GM23248 (cell line): ENCODE results near the gene URAD. TPM values are rescaled to one million over a fixed set of nuclear protein-coding genes. Genes with fewer than 3 reads are reported as not detected.

Experiments used
- DNase-seq: peaks from one replicate; pipeline ENCODE4 v3.0.0-alpha.2; 2015
- H2AFZ ChIP-seq: fragments of 200-600 bp; sonication (generic); 2 replicates; pipeline ENCODE4 v1.6.1; 2016; ENCODE audit warnings: antibody characterized with exemption
- H3F3A ChIP-seq: fragments of 200-600 bp; sonication (generic); 2 replicates; pipeline ENCODE4 v1.6.1; 2016; ENCODE audit warnings: mild to moderate bottlenecking, antibody characterized with exemption, mixed run types; ENCODE audit not compliant: insufficient read depth
- H3K27ac ChIP-seq: fragments of 200-600 bp; sonication (generic); 2 replicates; pipeline ENCODE4 v1.5.1; 2016; ENCODE audit warnings: mild to moderate bottlenecking
- H3K27me3 ChIP-seq: fragments of 200-600 bp; sonication (generic); replicated peaks from 2 replicates; pipeline ENCODE4 v1.6.1; 2016; ENCODE audit warnings: mild to moderate bottlenecking; ENCODE audit not compliant: insufficient read depth
- H3K36me3 ChIP-seq: fragments of 200-600 bp; sonication (generic); 2 replicates; pipeline ENCODE4 v1.6.1; 2016; ENCODE audit warnings: low read depth, mild to moderate bottlenecking
- H3K4me1 ChIP-seq: fragments of 200-600 bp; sonication (generic); 2 replicates; pipeline ENCODE4 v1.6.1; 2016; ENCODE audit warnings: mild to moderate bottlenecking; ENCODE audit not compliant: insufficient read depth
- H3K4me2 ChIP-seq: fragments of 200-600 bp; sonication (generic); one replicate; pipeline ENCODE4 v1.6.1; 2016; ENCODE audit warnings: mild to moderate bottlenecking; ENCODE audit not compliant: unreplicated experiment
- H3K4me3 ChIP-seq: fragments of 200-600 bp; sonication (generic); 2 replicates; pipeline ENCODE4 v1.5.1; 2016; ENCODE audit warnings: mild to moderate bottlenecking
- H3K79me2 ChIP-seq: fragments of 200-600 bp; sonication (generic); 2 replicates; pipeline ENCODE4 v1.6.1; 2016; ENCODE audit warnings: mild to moderate bottlenecking; ENCODE audit not compliant: insufficient read depth
- H3K9ac ChIP-seq: fragments of 200-600 bp; sonication (generic); 2 replicates; pipeline ENCODE4 v1.6.1; 2016; ENCODE audit warnings: mild to moderate bottlenecking
- H3K9me2 ChIP-seq: fragments of 200-600 bp; sonication (generic); 2 replicates; pipeline ENCODE4 v1.6.1; 2016; ENCODE audit warnings: mixed run types, mild to moderate bottlenecking, moderate library complexity; ENCODE audit not compliant: insufficient read depth
- H3K9me3 ChIP-seq: fragments of 200-600 bp; sonication (generic); one replicate; pipeline ENCODE4 v1.6.1; 2017; ENCODE audit warnings: low read depth
- H4K20me1 ChIP-seq: fragments of 200-600 bp; sonication (generic); 2 replicates; pipeline ENCODE4 v1.6.0; 2016; ENCODE audit not compliant: insufficient read depth
- EZH2 ChIP-seq: fragments of 200-600 bp; sonication (generic); IDR thresholded peaks from 2 replicates; pipeline ENCODE4 v1.6.1; 2018; ENCODE audit warnings: antibody characterized with exemption, mild to moderate bottlenecking; ENCODE audit not compliant: insufficient read depth, poor library complexity, severe bottlenecking
- EZH2phosphoT487 ChIP-seq: fragments of 200-600 bp; sonication (generic); IDR thresholded peaks from 2 replicates; pipeline ENCODE4 v1.6.1; 2018; ENCODE audit warnings: antibody characterized with exemption, moderate library complexity, mild to moderate bottlenecking, low read depth; ENCODE audit not compliant: insufficient read depth
- WGBS, 2 experiments: methylation state at CpG; one replicate each; pipeline ENCODE4 v1.1.6; 2015 to 2017; ENCODE audit warnings: low lambda C conversion rate in 2 of 2, low coverage in 1 of 2; ENCODE audit errors: missing lambda C conversion rate in 2 of 2; 5-methylcytosine and 5-hydroxymethylcytosine counted together
- in situ Hi-C: fragments of 300-500 bp; cut with MboI; formaldehyde crosslinking; loops from 2 replicates; pipeline ENCODE4 v1.15.0; 2020
- polyA plus RNA-seq: library from polyadenylated mRNA; unstranded; fragments of >200 nt; fragmentation: Nextera tagmentation; extraction: Ambion mirVana; gene quantifications from 2 replicates; pipeline ENCODE4 v1.2.1, GENCODE V29; 2016
- total RNA-seq: library from RNA; depleted of rRNA; stranded (reverse); fragments of >200 nt; shearing (Covaris generic); gene quantifications from 2 replicates; pipeline ENCODE4 v1.2.3, GENCODE V29; 2014

URAD gene
- total and polyA plus RNA-seq, 2 experiments from 2014 or later = not detected

DNA sequence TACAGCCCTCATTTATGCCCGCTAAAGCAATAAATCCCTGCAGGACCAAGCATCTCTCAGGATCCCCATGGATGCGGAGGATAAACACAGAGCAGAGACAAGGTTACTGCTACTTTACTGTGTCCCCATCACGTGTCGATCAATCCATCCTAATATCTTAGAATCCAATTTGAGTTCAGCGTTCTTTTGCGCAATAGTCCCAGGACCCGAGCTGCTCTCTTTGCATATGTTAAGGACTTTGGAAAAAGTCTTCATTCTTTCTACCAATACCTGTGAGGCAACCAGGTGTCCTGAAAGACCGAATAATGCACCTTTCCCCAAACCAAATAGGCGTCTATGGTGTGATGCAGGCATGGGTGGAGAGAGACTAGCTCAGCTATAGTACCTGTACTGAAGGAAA lies 38.0 kb upstream of the URAD start:
- H3K79me2 ChIP-seq = no peaks in the 10 kb centered on the region
- peaks cover 9% of the 10 kb centered on the region for H3K4me1 ChIP-seq
- H3K9me2 ChIP-seq = no peaks in the 10 kb centered on the region
- WGBS, 2 experiments = 66 to 67% methylated on average over 9 of the region's 9 CpGs
- H4K20me1 ChIP-seq = no peaks in the 10 kb centered on the region
- no peak overlapping the region for H3K9ac ChIP-seq
- no peak overlapping the region for H2AFZ ChIP-seq
- peaks cover 22% of the 10 kb centered on the region for H3K27me3 ChIP-seq
- H3K36me3 ChIP-seq = no peaks in the 10 kb centered on the region
- no peaks in the 10 kb centered on the region for H3K9me3 ChIP-seq
- in situ Hi-C loops = no loop called here
- no peak overlapping the region for H3K4me3 ChIP-seq
- TF ChIP-seq EZH2 = no peak
- TF ChIP-seq EZH2phosphoT487 = no peak
- no peak for DNase-seq
- no peak overlapping the region for H3K4me2 ChIP-seq
- no peaks in the 10 kb centered on the region for H3F3A ChIP-seq
- no peak overlapping the region for H3K27ac ChIP-seq

DNA sequence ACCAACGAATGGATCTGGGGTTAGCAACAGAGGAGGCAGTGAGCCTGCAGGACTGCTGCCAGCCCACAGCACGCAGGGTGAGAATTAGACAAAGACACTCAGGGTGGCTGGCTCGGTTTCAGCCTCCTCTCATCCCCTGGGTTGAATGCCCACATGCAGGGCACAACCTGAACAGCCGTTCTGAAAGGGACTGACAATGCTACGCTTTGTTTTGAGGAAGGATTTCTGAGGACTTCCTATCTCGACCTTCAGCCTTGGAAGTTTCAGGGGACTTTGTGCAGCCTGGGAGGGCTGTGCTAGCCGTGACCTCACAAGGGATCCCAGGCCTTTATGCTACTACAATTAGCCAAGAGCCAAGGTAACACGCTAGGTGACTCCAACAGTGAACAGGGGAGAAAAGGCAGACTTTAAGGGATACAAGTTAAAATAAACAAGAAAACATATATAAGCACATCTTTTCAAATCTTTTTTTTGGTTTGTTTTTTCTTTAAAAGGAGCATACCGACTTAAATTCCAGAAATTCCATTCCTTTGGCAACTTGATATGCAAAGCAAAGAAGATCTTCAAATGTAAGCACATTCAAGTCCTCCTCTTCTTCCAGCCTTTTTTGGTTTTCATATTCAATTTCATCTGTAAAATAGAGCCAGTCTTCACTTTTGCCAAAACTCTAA lies 34.5 kb upstream of the URAD start:
- H3K79me2 ChIP-seq = no peaks in the 10 kb centered on the region
- DNase-seq = peak; percentile 5
- no peak overlapping the region for H3K4me3 ChIP-seq
- peaks cover 18% of the 10 kb centered on the region for H3K27me3 ChIP-seq
- H3K27ac ChIP-seq = no peak overlapping the region
- in situ Hi-C loops = no loop called here
- no peaks in the 10 kb centered on the region for H3K9me3 ChIP-seq
- H2AFZ ChIP-seq = peak overlapping the region; percentile 27; the same call in 1 of the 2 replicates
- H3K9me2 ChIP-seq = no peaks in the 10 kb centered on the region
- H4K20me1 ChIP-seq = no peaks in the 10 kb centered on the region
- WGBS, 2 experiments = 48 to 50% methylated on average over 9 of the region's 9 CpGs
- no peak for TF ChIP-seq EZH2phosphoT487
- peaks cover 9% of the 10 kb centered on the region for H3K4me1 ChIP-seq
- no peaks in the 10 kb centered on the region for H3K36me3 ChIP-seq
- no peak overlapping the region for H3K9ac ChIP-seq
- peak overlapping the region; percentile 16 for H3K4me2 ChIP-seq
- no peaks in the 10 kb centered on the region for H3F3A ChIP-seq

DNA sequence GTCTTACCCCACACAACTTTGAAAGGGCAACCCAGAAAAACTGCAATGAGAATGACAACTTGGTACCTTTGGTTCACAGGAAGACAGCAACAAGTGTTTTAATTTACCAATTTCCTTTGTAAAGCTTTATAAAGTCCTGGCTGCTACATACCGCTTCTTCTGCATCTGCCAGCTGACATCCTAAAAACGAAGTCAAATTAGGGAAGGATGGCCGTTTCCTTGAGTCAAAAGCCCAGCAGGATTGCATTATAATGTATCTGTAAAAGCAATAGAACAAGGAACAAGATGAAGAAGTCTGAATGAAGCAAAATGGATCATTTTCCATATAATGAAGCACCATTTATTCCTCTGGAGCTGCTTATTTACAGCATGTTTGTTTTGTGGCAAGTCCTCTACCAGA lies 25.8 kb upstream of the URAD start:
- H3K36me3 ChIP-seq = no peaks in the 10 kb centered on the region
- no peak for DNase-seq
- no peak overlapping the region for H3K4me2 ChIP-seq
- no peaks in the 10 kb centered on the region for H3K9me3 ChIP-seq
- in situ Hi-C loops = no loop called here
- H3K9me2 ChIP-seq = no peaks in the 10 kb centered on the region
- H3F3A ChIP-seq = no peaks in the 10 kb centered on the region
- no peak overlapping the region for H3K4me3 ChIP-seq
- H3K79me2 ChIP-seq = no peaks in the 10 kb centered on the region
- H2AFZ ChIP-seq = no peak overlapping the region
- H3K27me3 ChIP-seq = peaks cover 19% of the 10 kb centered on the region
- H4K20me1 ChIP-seq = no peaks in the 10 kb centered on the region
- no peaks in the 10 kb centered on the region for H3K4me1 ChIP-seq
- TF ChIP-seq EZH2phosphoT487 (no peak), EZH2 (no peak)
- H3K27ac ChIP-seq = no peak overlapping the region
- no peak overlapping the region for H3K9ac ChIP-seq
- WGBS, 2 experiments = 6 to 10% methylated on average over 3 of the region's 3 CpGs

DNA sequence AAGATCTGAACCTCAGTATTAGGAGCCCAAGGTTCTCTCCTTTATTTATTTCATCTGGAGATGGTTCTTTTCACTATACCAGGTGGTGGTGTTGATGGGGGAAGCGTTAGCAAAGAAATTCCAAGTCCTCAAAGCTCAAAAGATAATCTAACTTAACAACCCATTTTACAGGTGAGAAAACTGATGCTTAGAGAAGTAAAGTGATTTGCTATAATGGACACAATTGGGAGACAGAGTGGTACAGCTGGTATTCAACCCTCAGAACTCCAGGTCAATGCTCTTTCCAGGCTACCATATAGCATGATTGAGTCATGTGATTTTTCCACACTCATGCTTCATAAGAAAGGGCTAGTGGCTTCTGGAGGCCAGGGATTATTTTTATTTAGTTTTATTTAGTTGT lies 25.0 kb upstream of the URAD start:
- no peaks in the 10 kb centered on the region for H3K36me3 ChIP-seq
- no peak overlapping the region for H3K27ac ChIP-seq
- no peak overlapping the region for H3K4me3 ChIP-seq
- 38 to 63% methylated on average over 1 of the region's 1 CpG for WGBS, 2 experiments
- no peaks in the 10 kb centered on the region for H4K20me1 ChIP-seq
- no peaks in the 10 kb centered on the region for H3K9me2 ChIP-seq
- H2AFZ ChIP-seq = no peak overlapping the region
- no peaks in the 10 kb centered on the region for H3K4me1 ChIP-seq
- no peak overlapping the region for H3K9ac ChIP-seq
- TF ChIP-seq EZH2 = no peak
- no peak for DNase-seq
- H3K79me2 ChIP-seq = no peaks in the 10 kb centered on the region
- H3K4me2 ChIP-seq = no peak overlapping the region
- no peaks in the 10 kb centered on the region for H3K9me3 ChIP-seq
- H3F3A ChIP-seq = no peaks in the 10 kb centered on the region
- in situ Hi-C loops = no loop called here
- peaks cover 24% of the 10 kb centered on the region for H3K27me3 ChIP-seq

DNA sequence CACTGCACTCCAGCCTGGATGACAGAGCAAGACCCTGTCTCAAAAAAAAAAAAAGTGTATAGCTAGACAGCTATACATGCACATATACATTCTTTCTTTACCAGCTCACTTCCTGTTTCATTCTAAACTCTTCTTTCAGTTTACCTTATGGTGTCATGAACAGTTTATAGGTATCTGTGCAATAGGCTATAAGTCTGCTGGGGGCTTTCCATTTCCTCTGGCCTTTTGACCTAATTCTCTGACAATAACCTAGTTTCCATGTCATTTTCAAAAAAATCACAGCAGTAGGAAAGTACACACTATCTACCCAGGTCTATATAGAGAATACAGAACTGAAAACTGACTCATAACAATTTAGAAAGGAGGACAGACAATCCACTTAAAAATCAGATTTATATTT lies 24.4 kb upstream of the URAD start:
- no peaks in the 10 kb centered on the region for H3K79me2 ChIP-seq
- H3K27ac ChIP-seq = no peak overlapping the region
- no peaks in the 10 kb centered on the region for H3K9me3 ChIP-seq
- H2AFZ ChIP-seq = no peak overlapping the region
- H3K36me3 ChIP-seq = no peaks in the 10 kb centered on the region
- H3K9me2 ChIP-seq = no peaks in the 10 kb centered on the region
- in situ Hi-C loops = no loop called here
- H3K4me2 ChIP-seq = no peak overlapping the region
- no peaks in the 10 kb centered on the region for H4K20me1 ChIP-seq
- no peak for DNase-seq
- H3K4me1 ChIP-seq = no peaks in the 10 kb centered on the region
- no peak for TF ChIP-seq EZH2
- no peak for TF ChIP-seq EZH2phosphoT487
- peaks cover 27% of the 10 kb centered on the region for H3K27me3 ChIP-seq
- no peaks in the 10 kb centered on the region for H3F3A ChIP-seq
- no peak overlapping the region for H3K4me3 ChIP-seq
- no peak overlapping the region for H3K9ac ChIP-seq
